ENCODE data around the gene PGA4.
"Not testable (repeated sequence)": the region's sequence is repeated elsewhere in the genome, so short reads cannot be mapped to it uniquely, and the experiment has no call there.

PGA4 gene

DNA sequence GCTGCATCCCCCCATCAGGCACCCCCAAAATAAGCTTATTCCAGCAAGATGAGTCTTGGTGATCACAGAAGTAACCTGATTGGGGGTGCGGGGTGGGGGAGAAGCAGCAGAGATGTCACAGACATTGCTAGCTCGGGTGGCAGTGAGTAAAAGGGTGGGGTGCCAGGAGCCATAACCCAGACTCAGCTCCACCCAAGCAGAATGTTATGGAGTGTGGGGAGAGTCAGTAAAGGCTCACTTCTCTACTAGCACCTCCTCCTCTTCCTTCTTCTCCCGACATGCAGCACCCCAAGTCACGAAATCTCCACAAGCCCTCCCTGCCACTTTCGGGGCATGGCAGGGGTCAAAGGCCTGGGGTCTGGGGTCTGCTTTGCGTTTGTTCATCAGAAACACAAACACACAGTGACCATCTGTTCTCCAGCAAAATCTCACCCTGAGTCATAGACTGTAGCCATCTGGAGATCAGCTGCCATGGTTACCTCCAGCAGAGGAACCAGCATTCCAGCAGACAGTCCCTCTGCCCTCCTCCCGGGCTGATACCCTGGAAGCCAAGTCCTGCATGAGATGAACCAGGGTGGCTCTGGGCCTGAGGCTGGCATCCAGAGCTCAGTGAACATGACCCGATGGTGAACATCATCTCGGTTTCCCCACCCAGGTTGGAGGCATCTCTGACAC, 14.4 kb upstream of the PGA4 start:
- DNase-seq: not testable (repeated sequence)

DNA sequence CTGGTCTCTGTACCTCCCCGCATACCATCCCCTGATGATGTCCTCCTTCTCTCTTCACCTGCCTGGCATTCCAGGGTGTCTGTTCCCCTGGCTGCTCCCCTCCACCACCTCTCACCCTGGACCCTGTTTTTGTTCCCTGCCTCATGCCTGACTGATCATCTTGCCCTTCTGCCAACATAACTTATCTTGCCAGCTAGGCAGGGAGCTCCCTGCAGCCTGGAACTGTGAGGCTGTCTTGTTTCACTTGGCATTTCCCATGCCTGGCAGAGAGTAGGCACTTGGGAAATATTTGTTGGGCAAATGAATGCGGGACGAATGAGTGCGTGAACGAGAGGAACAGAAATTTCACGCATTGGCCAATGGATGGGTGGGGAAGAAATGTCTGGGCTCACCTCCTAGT, 11.5 kb upstream of the PGA4 start:
- DNase-seq: not testable (repeated sequence)

DNA sequence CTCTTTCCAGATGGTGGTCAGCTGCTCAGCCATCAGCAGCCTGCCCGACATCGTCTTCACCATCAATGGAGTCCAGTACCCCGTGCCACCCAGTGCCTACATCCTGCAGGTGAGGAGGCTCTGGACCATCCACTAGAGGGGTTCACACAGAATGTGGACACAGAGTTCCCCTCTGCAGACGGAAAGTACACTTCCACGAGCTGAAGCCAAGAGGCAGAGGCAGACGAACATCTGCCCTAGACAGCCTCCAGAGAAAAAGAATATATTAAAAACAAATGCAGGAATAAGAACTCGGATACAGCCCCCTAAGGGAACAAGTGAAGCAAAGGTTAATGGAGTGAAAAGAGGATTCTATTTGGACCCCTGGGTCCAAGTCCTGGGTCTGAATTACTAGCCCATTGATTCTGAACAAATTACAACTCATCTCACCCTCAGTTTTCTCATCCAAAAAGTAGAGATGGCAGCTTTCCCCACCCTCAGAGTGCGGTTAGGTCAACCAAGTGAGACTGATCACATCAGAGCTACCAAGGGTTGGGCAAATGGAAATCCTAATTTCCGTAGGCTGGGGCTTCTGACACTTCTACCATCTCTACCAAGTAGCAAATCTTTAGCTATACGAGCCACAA, 10.7 kb upstream of the PGA4 start:
- DNase-seq: not testable (repeated sequence)

DNA sequence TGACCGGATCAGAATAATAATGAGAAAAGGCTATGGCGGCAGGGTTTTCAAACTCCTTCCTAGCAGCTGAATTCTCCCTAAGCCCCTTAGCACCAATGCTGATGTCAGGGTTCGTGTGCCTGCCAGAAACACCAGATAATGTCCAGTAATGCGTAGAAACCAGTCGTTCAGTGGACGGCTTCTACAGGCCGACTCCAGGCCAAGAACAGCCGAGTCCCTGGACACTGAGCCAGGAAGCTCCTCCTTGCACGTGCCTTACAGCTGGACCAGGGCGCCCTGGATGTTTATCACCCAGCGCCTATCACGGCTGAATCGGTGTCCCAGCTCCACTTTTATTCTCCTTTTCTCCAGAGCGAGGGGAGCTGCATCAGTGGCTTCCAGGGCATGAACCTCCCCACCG, 9.9 kb upstream of the PGA4 start:
- not testable (repeated sequence) for DNase-seq

DNA sequence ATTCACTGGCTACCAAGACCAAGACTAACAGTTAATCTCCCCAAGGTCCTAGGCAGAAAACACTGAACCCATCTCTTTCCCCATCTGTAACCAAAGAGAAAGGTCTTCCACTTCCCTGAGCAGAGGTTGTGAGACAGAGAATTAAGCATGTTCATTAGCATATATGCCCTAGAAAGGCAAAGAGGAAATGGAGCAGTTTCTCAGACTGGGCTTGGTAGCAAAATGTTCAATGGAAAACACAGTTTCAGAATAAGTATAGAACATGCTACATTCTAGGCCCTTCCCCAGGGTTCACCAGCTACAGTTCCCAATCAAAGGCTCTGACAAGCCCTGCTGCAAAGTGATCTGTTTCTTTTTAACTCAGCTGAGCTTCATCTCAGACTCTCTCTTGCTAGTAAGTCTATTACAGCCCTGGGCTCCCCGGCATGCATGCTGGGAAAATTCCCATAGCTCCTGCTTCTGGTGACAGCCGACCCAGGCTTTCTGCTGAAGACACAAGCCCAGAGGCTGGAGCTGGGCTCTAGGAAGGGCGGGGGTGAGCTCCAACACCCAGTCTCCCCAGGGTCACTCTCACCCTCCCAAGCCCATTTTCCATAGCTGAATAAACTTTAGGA, 8.3 kb upstream of the PGA4 start:
- not testable (repeated sequence) for DNase-seq

DNA sequence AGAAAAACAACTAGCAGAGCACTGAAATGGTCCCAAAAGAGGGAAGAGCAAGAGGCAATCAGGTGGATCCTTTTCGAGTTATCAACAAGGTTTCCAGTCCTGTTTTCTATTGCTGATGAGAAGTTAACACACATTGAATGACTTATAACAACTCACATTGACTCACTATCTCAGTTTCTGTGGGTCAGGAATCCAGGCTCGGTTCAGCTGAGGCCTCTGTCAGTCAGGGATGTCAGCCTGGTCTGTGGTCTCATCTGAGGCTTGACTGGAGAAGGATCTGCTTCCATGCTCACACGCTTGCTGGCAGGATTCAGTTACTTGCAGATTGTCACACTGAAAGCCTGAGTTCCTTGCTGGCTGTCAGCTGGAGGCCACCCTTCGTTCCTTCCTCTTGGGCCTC, 3.8 kb upstream of the PGA4 start:
- DNase-seq: not testable (repeated sequence)

DNA sequence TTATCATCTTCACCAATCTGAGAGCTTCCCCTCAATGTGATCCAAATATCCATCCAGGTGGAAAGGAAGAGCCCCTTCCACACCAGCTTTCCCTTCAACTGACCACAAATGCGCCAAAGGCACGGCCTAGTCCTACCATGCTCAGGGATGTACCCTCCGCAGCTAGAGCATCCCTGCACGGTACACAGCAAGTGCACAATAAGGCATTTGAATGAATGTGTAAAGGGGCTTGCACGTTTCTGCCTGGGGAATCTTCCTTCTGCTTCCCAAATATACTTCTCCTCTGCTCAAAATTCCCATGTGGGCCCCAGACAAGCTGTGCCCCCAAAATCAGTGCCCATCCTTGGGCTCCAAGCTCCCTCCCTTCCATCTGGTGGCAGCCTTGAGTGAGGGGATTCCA, 3.1 kb upstream of the PGA4 start:
- DNase-seq: not testable (repeated sequence)

DNA sequence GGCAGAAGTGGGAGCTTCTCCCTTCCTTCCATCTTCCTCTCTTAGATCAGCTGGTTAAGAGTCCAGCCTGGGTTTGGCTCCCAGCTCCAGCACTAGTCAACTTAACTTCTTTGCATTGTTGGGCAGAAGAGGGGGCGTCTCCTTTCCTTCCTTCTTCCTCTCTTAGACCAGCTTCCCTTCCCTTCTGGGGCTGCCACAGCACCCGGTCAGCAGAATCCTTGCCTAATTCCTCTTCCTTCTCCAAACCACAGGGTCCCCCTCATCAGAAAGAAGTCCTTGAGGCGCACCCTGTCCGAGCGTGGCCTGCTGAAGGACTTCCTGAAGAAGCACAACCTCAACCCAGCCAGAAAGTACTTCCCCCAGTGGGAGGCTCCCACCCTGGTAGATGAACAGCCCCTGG, 545 bp downstream of the PGA4 start:
- DNase-seq: not testable (repeated sequence)

DNA sequence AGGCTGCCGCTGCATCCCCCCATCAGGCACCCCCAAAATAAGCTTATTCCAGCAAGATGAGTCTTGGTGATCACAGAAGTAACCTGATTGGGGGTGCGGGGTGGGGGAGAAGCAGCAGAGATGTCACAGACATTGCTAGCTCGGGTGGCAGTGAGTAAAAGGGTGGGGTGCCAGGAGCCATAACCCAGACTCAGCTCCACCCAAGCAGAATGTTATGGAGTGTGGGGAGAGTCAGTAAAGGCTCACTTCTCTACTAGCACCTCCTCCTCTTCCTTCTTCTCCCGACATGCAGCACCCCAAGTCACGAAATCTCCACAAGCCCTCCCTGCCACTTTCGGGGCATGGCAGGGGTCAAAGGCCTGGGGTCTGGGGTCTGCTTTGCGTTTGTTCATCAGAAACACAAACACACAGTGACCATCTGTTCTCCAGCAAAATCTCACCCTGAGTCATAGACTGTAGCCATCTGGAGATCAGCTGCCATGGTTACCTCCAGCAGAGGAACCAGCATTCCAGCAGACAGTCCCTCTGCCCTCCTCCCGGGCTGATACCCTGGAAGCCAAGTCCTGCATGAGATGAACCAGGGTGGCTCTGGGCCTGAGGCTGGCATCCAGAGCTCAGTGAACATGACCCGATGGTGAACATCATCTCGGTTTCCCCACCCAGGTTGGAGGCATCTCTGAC, 4.5 kb downstream of the PGA4 start:
- DNase-seq: not testable (repeated sequence)

DNA sequence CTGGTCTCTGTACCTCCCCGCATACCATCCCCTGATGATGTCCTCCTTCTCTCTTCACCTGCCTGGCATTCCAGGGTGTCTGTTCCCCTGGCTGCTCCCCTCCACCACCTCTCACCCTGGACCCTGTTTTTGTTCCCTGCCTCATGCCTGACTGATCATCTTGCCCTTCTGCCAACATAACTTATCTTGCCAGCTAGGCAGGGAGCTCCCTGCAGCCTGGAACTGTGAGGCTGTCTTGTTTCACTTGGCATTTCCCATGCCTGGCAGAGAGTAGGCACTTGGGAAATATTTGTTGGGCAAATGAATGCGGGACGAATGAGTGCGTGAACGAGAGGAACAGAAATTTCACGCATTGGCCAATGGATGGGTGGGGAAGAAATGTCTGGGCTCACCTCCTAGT, 7.3 kb downstream of the PGA4 start:
- DNase-seq: not testable (repeated sequence)

DNA sequence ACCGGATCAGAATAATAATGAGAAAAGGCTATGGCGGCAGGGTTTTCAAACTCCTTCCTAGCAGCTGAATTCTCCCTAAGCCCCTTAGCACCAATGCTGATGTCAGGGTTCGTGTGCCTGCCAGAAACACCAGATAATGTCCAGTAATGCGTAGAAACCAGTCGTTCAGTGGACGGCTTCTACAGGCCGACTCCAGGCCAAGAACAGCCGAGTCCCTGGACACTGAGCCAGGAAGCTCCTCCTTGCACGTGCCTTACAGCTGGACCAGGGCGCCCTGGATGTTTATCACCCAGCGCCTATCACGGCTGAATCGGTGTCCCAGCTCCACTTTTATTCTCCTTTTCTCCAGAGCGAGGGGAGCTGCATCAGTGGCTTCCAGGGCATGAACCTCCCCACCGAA, 8.9 kb downstream of the PGA4 start:
- DNase-seq: not testable (repeated sequence)

DNA sequence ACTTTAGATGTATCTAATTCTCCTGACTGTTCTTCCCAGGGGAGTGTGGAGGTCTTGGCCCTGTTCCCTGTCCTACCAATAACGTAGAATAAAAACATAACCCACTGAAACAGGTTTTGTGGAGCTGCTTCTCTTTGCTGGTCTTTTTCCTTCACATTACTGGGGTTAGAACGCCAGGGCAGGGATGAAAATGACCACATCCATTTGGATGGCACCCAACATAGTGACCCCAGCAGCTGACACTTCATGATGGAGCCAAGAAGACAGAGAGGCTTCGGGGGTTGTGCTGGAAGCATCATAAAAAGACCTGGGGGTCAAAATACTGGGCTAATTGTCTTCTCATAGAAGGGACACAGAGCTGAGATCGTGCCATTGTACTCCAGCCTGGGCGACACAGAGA, 9.4 kb downstream of the PGA4 start:
- not testable (repeated sequence) for DNase-seq

DNA sequence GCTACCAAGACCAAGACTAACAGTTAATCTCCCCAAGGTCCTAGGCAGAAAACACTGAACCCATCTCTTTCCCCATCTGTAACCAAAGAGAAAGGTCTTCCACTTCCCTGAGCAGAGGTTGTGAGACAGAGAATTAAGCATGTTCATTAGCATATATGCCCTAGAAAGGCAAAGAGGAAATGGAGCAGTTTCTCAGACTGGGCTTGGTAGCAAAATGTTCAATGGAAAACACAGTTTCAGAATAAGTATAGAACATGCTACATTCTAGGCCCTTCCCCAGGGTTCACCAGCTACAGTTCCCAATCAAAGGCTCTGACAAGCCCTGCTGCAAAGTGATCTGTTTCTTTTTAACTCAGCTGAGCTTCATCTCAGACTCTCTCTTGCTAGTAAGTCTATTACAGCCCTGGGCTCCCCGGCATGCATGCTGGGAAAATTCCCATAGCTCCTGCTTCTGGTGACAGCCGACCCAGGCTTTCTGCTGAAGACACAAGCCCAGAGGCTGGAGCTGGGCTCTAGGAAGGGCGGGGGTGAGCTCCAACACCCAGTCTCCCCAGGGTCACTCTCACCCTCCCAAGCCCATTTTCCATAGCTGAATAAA, 10.5 kb downstream of the PGA4 start:
- DNase-seq: not testable (repeated sequence)

DNA sequence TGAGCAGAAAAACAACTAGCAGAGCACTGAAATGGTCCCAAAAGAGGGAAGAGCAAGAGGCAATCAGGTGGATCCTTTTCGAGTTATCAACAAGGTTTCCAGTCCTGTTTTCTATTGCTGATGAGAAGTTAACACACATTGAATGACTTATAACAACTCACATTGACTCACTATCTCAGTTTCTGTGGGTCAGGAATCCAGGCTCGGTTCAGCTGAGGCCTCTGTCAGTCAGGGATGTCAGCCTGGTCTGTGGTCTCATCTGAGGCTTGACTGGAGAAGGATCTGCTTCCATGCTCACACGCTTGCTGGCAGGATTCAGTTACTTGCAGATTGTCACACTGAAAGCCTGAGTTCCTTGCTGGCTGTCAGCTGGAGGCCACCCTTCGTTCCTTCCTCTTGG, 15.0 kb downstream of the PGA4 start:
- DNase-seq: not testable (repeated sequence)

DNA sequence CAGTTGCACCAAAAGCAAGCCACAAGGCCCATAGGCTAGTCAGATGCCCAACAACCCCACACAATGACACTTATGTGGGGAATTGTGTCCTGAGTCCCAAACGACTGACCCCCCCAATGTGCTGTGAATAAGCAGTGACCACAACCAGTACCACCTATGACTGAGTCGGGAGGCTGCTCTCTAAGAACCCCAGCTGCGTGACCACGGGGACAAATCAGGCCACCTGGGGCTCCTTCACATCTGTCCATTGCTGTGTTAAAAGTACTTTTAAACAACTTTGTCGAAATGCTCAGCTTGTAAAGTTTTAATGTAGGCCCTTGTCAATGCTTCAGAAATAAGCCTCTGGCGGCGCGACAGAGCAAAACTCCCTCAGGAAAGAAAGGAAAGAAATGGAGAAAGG, 18.1 kb downstream of the PGA4 start:
- not testable (repeated sequence) for DNase-seq

DNA sequence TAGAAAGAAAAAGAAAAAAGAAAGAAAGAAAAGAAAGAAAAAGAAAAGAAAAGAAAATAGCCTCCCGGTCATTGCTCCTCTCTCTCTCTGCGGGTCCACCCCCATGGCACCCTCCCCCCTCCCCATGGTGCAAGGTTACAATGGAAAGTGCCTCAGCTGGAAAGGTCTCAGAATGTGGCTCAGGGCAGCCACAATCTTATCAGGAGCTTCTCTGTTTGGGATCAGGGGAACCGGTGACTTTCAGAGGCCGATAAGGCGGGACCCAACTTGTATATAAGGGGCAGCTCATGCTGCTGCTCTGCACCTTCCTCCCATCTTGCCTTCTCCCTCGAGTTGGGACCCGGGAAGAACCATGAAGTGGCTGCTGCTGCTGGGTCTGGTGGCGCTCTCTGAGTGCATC, 18.7 kb downstream of the PGA4 start, which contains the start of gene PGA5:
Gene PGA5 (plus strand): TSS at position 301 of the 400 bp plus-strand sequence. CDS start 52 bp downstream, at position 353.
- not testable (repeated sequence) for DNase-seq

DNA sequence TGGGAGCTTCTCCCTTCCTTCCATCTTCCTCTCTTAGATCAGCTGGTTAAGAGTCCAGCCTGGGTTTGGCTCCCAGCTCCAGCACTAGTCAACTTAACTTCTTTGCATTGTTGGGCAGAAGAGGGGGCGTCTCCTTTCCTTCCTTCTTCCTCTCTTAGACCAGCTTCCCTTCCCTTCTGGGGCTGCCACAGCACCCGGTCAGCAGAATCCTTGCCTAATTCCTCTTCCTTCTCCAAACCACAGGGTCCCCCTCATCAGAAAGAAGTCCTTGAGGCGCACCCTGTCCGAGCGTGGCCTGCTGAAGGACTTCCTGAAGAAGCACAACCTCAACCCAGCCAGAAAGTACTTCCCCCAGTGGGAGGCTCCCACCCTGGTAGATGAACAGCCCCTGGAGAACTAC, 19.4 kb downstream of the PGA4 start:
- DNase-seq: not testable (repeated sequence)

DNA sequence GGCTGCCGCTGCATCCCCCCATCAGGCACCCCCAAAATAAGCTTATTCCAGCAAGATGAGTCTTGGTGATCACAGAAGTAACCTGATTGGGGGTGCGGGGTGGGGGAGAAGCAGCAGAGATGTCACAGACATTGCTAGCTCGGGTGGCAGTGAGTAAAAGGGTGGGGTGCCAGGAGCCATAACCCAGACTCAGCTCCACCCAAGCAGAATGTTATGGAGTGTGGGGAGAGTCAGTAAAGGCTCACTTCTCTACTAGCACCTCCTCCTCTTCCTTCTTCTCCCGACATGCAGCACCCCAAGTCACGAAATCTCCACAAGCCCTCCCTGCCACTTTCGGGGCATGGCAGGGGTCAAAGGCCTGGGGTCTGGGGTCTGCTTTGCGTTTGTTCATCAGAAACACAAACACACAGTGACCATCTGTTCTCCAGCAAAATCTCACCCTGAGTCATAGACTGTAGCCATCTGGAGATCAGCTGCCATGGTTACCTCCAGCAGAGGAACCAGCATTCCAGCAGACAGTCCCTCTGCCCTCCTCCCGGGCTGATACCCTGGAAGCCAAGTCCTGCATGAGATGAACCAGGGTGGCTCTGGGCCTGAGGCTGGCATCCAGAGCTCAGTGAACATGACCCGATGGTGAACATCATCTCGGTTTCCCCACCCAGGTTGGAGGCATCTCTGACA, 23.3 kb downstream of the PGA4 start:
- not testable (repeated sequence) for DNase-seq

DNA sequence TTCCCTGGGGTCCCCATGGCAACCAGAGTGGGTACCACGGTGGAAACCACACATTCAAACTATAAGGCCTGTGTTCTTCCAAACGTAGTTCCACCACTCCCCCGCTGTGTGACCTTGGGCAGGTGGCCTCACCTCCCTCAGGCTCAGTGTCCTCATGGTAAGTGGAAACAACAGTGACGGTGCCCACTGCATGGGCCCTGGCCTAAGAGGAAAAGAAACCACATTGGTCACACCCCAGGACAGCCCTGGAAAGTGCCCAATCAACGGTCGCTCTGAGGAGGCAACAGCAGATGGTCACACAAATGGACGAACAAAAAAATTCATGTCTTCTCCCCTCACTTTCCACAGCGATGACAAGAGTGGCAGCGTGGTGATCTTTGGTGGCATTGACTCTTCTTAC, 25.9 kb downstream of the PGA4 start:
- not testable (repeated sequence) for DNase-seq

DNA sequence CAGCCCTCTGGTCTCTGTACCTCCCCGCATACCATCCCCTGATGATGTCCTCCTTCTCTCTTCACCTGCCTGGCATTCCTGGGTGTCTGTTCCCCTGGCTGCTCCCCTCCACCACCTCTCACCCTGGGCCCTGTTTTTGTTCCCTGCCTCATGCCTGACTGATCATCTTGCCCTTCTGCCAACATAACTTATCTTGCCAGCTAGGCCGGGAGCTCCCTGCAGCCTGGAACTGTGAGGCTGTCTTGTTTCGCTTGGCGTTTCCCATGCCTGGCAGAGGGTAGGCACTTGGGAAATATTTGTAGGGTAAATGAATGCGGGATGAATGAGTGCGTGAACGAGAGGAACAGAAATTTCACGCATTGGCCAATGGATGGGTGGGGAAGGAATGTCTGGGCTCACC, 27.1 kb downstream of the PGA4 start:
- not testable (repeated sequence) for DNase-seq

DNA sequence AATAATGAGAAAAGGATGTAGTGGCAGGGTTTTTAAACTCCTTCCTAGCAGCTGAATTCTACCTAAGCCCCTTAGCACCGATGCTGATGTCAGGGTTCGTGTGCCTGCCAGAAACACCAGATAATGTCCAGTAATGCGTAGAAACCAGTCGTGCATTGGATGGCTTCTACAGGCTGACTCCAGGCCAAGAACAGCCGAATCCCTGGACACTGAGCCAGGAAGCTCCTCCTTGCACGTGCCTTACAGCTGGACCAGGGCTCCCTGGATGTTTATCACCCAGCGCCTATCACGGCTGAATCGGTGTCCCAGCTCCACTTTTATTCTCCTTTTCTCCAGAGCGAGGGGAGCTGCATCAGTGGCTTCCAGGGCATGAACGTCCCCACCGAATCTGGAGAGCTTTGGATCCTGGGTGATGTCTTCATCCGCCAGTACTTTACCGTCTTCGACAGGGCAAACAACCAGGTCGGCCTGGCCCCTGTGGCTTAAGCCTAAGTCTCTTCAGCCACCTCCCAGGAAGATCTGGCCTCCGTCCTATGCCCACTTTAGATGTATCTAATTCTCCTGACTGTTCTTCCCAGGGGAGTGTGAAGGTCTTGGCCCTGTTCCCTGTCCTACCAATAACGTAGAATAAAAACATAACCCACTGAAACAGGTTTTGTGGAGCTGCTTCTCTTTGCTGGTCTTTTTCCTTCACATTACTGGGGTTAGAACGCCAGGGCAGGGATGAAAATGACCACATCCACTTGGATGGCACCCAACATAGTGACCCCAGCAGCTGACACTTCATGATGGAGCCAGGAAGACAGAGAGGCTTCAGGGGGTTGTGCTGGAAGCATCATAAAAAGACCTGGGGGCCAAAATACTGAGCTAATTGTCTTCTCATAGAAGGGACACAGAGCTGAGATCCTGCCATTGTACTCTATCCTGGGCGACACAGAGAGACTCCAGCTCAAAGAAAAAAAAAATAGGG, 28.9 kb downstream of the PGA4 start:
- not testable (repeated sequence) for DNase-seq
